Measurements from ENCODE around the gene CREB3. TPM values are rescaled to one million over a fixed set of nuclear protein-coding genes. Genes with fewer than 3 reads are reported as not detected.

The CREB3 gene
- 26.0 and 28.6 TPM in 2 replicates for total RNA-seq (2014; rRNA removed; shearing (Covaris generic))

GRCh38 chr9:35732185-35732799, at the start of gene CREB3, which contains the start of gene TLN1:
Gene CREB3 (plus strand): TSS chr9:35732666. CDS start chr9:35732773, 107 bp downstream.
Gene TLN1 (minus strand): TSS chr9:35732195. CDS start chr9:35725694, 6,501 bp downstream.
- Histone ChIP-seq H3K36me3 (replicated peaks; ENCODE audit: control insufficient read depth, insufficient read depth, low read length) (peaks cover 17% of the 10 kb centered on the region), H3K27me3 (ENCODE audit: control insufficient read depth, insufficient read depth, low read length) (no peaks in the 10 kb centered on the region), H3K4me3 (ENCODE audit: insufficient read depth, low read depth, low read length) (peak within 1 kb of the TSS; percentile 74)
- DNase-seq, result peak; percentile 97

GRCh38 chr9:35683323-35683722, 49.1 kb upstream of the CREB3 start:
- no peaks in the 10 kb centered on the region for H3K27me3 ChIP-seq (ENCODE audit: control insufficient read depth, insufficient read depth, low read length)
- no peak overlapping the region for H3K4me3 ChIP-seq (ENCODE audit: insufficient read depth, low read depth, low read length)
- peaks cover 37% of the 10 kb centered on the region for H3K36me3 ChIP-seq (replicated peaks; ENCODE audit: control insufficient read depth, insufficient read depth, low read length)
- DNase-seq, result no peak

- no peaks in the 10 kb centered on the region for H3K27me3 ChIP-seq (ENCODE audit: control insufficient read depth, insufficient read depth, low read length)
- peaks cover 37% of the 10 kb centered on the region for H3K36me3 ChIP-seq (replicated peaks; ENCODE audit: control insufficient read depth, insufficient read depth, low read length)
- no peak overlapping the region for H3K4me3 ChIP-seq (ENCODE audit: insufficient read depth, low read depth, low read length)
- no peak for DNase-seq
Measured at GRCh38 chr9:35684921-35685320, 47.5 kb upstream of the CREB3 start.

- Histone ChIP-seq H3K27me3 (ENCODE audit: control insufficient read depth, insufficient read depth, low read length) (no peaks in the 10 kb centered on the region), H3K36me3 (replicated peaks; ENCODE audit: control insufficient read depth, insufficient read depth, low read length) (peaks cover 37% of the 10 kb centered on the region), H3K4me3 (ENCODE audit: insufficient read depth, low read depth, low read length) (no peak overlapping the region)
- no peak for DNase-seq
Measured at GRCh38 chr9:35685506-35685905, 47.0 kb upstream of the CREB3 start.

- no peak for DNase-seq
- no peaks in the 10 kb centered on the region for H3K27me3 ChIP-seq (ENCODE audit: control insufficient read depth, insufficient read depth, low read length)
- H3K4me3 ChIP-seq (ENCODE audit: insufficient read depth, low read depth, low read length), result no peak overlapping the region
- peaks cover 37% of the 10 kb centered on the region for H3K36me3 ChIP-seq (replicated peaks; ENCODE audit: control insufficient read depth, insufficient read depth, low read length)
Measured at GRCh38 chr9:35686222-35687203, 46.0 kb upstream of the CREB3 start.

GRCh38 chr9:35687306-35687705, 45.2 kb upstream of the CREB3 start:
- no peak overlapping the region for H3K4me3 ChIP-seq (ENCODE audit: insufficient read depth, low read depth, low read length)
- peak; percentile 62 for DNase-seq
- no peaks in the 10 kb centered on the region for H3K27me3 ChIP-seq (ENCODE audit: control insufficient read depth, insufficient read depth, low read length)
- H3K36me3 ChIP-seq (replicated peaks; ENCODE audit: control insufficient read depth, insufficient read depth, low read length), result peaks cover 37% of the 10 kb centered on the region

GRCh38 chr9:35687972-35688557, 44.4 kb upstream of the CREB3 start:
- no peak for DNase-seq
- H3K36me3 ChIP-seq (replicated peaks; ENCODE audit: control insufficient read depth, insufficient read depth, low read length), result peaks cover 33% of the 10 kb centered on the region
- H3K4me3 ChIP-seq (ENCODE audit: insufficient read depth, low read depth, low read length), result no peak overlapping the region; the same call in 1 of the 2 replicates
- H3K27me3 ChIP-seq (ENCODE audit: control insufficient read depth, insufficient read depth, low read length), result no peaks in the 10 kb centered on the region

- Histone ChIP-seq H3K27me3 (ENCODE audit: control insufficient read depth, insufficient read depth, low read length) (no peaks in the 10 kb centered on the region), H3K4me3 (ENCODE audit: insufficient read depth, low read depth, low read length) (peak overlapping the region; percentile 92), H3K36me3 (replicated peaks; ENCODE audit: control insufficient read depth, insufficient read depth, low read length) (peaks cover 27% of the 10 kb centered on the region)
- DNase-seq, result peak; percentile 41
Measured at GRCh38 chr9:35688558-35689541, 43.6 kb upstream of the CREB3 start.

- Histone ChIP-seq H3K4me3 (ENCODE audit: insufficient read depth, low read depth, low read length) (peak within 1 kb of the TSS; percentile 92), H3K27me3 (ENCODE audit: control insufficient read depth, insufficient read depth, low read length) (no peaks in the 10 kb centered on the region), H3K36me3 (replicated peaks; ENCODE audit: control insufficient read depth, insufficient read depth, low read length) (peaks cover 21% of the 10 kb centered on the region)
- peak; percentile 95 for DNase-seq
Measured at GRCh38 chr9:35689542-35690293, 42.7 kb upstream of the CREB3 start, which contains the start of gene TPM2. Gene TPM2 (minus strand): TSS chr9:35689925. CDS start chr9:35689817, 108 bp downstream.

GRCh38 chr9:35690294-35690613, 42.2 kb upstream of the CREB3 start:
- peaks cover 15% of the 10 kb centered on the region for H3K36me3 ChIP-seq (replicated peaks; ENCODE audit: control insufficient read depth, insufficient read depth, low read length)
- H3K4me3 ChIP-seq (ENCODE audit: insufficient read depth, low read depth, low read length), result peak overlapping the region; percentile 92
- DNase-seq, result no peak
- no peaks in the 10 kb centered on the region for H3K27me3 ChIP-seq (ENCODE audit: control insufficient read depth, insufficient read depth, low read length)

- Histone ChIP-seq H3K36me3 (replicated peaks; ENCODE audit: control insufficient read depth, insufficient read depth, low read length) (peaks cover 11% of the 10 kb centered on the region), H3K27me3 (ENCODE audit: control insufficient read depth, insufficient read depth, low read length) (no peaks in the 10 kb centered on the region), H3K4me3 (ENCODE audit: insufficient read depth, low read depth, low read length) (peak overlapping the region; percentile 92)
- DNase-seq, result peak; percentile 93
Measured at GRCh38 chr9:35690614-35691333, 41.7 kb upstream of the CREB3 start.

- no peaks in the 10 kb centered on the region for H3K27me3 ChIP-seq (ENCODE audit: control insufficient read depth, insufficient read depth, low read length)
- H3K4me3 ChIP-seq (ENCODE audit: insufficient read depth, low read depth, low read length), result peak overlapping the region; percentile 92
- H3K36me3 ChIP-seq (replicated peaks; ENCODE audit: control insufficient read depth, insufficient read depth, low read length), result peaks cover 10% of the 10 kb centered on the region
- DNase-seq, result no peak
Measured at GRCh38 chr9:35691334-35691650, 41.2 kb upstream of the CREB3 start.

All from H7 (cell line).